HG02840 (cell line): ENCODE results near the gene ZNG1F.
A peak's percentile ranks its signal among the peaks of the same experiment; 100 is the strongest.
"Not testable (repeated sequence)": the region's sequence is repeated elsewhere in the genome, so short reads cannot be mapped to it uniquely, and the experiment has no call there.

Experiments used
- ATAC-seq: cut with Tn5 transposase; IDR thresholded peaks from one replicate; pipeline ENCODE4 v1.9.1; 2021; ENCODE audit warnings: mild to moderate bottlenecking, moderate library complexity, moderate number of reproducible peaks; ENCODE audit not compliant: unreplicated experiment, low FRiP score

The ZNG1F gene

DNA sequence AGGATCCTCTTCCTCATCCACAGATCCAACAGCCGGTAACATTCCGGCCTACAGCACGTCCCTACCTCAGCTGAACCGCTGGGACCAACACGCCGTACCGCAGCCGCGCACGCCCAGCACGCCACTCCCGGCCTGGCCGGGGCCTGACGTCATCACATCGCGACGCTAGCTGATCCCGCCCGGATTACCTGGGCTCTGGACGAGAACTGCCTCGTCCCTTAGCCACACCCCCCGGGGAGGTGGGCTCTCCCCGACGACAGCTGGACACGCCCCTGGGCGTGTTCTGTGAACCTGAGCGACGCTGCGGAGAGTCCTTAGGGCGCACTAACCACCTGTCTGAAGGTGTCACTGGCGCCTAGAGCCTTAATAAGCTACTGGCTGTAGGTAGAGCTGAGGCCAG lies at the start of gene ZNG1F:
TSS of gene ZNG1F (minus strand) at position 101 of the 400 bp plus-strand sequence. CDS start at position 42, 59 bp downstream.
- ATAC-seq = not testable (repeated sequence)

DNA sequence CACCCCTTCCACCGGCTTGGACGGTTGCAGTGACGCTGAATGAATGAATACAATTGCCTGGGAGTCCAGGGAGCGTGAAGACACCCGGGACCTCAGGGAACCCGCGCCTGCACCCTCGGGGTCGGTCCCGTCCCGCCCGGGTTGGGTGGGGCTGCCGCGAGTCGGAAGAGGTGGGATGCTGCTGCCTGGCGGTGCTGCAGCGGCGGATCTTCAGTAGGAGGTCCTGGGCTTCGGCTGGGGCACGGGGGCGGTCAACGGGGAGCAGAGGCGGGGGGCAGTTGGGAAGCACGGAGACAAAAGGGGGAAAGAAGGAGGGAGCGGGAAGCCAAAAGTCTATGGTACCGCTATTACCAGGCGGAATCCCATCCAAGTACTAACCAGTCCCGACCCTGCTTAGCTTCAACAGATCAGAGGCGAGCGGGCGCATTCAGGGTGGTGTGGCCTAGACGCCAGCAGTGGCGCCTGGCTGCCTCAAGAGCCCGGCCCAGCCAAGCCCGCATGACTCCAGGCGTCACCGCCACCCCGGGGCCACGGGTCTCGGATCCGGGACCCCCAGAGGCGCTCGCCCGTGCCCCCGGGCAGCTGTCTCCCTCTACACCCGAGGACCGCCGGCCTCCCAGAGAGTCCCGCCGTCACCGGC lies 48.1 kb upstream of the ZNG1F start:
- ATAC-seq = not testable (repeated sequence)

DNA sequence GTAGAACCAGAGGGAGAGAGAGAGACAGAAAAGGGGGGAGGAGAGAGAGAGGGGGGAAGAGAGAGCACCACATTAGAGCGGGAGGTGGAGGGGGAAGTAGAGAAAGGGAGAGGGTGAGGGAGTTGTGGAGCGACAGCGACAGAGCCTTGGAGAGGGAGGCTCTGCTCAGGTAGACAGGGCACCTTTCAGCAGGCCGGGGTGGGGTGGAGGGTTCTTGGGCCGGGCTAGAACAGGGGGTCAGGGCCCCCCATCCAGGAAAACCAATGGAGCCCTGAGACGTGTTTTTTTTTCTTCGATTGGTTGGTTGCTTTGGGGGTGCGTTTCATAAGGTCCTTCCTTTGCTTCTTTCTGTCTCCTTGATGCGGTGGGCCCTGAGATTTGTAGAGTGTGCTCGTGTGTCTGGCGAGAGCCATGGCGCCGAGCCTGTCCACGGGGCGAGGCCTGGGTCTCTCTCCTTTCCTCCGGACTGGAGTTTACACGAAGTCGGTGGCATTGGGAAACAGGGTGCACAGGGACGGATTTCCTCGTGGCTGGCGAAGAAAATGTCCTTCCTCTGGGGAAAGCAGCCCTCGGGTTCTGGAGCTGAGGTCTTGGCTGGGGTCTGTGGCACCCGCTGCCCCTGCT lies 47.5 kb upstream of the ZNG1F start:
- ATAC-seq = not testable (repeated sequence)

DNA sequence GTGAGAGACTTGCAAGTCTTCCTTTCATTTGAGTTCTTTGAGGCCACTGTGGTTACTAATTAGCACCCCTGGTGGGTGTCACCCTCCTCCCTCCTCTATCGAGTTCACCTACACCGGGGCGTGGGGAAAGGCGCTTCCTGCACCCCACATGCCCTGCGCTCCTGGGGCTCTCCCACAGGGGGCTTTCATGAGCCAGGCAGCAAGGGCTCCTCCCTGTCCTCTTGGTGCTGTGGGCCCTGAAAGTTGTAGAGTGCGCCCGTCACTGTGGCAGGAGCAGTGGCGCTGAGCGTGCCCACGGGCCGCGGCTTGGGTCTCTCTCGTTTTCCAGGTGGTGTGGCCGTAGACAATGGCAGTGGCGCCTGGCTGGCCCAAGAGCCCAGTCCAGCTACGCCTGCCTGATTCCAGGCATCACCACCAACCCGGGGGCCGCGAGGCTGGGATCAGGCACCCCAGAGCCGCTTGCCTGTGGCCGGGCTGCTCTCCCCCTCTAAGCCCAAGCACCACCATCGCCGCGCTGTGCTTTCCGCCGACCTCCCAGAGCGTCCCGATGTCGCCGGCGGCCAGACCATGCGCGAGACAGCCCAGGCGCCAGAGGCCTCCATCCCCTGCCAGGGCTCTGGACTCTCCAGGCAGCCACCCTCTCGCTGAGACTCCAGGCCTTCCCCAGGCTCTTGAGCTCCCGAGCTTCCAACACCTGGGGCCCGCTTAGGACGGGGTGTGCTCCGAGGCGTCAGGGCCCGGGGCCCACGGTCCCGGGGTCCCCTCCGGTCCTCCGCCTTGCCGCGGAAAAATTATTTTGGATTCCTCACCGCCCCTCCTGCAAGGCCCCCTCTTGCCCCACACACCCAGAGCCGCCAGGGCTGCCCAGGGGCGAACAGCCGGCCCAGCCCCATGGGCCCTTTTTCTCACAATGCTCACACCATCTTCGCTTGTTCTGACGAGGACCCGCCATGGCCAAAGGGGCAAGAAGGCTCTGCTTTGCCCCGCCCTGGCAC lies 46.0 kb upstream of the ZNG1F start:
- ATAC-seq = peak; percentile 100

DNA sequence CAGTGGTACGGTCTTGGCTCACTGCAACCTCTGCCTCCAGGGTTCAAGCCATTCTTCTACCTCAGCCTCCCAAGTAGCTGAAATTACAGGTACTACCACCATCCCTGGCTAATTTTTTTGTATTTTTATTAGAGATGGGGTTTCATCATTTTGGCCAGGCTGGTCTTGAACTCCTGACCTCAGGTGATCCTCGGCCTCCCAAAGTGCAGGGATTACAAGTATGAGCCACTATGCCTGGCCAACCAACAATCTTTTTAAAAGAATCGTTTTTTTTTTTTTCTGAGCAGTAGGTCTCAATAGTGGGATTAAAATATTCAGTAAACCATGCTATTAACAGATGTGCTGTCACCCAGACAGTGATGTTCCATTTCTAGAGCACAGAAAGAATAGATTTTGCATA lies 45.1 kb upstream of the ZNG1F start:
- ATAC-seq = not testable (repeated sequence)

DNA sequence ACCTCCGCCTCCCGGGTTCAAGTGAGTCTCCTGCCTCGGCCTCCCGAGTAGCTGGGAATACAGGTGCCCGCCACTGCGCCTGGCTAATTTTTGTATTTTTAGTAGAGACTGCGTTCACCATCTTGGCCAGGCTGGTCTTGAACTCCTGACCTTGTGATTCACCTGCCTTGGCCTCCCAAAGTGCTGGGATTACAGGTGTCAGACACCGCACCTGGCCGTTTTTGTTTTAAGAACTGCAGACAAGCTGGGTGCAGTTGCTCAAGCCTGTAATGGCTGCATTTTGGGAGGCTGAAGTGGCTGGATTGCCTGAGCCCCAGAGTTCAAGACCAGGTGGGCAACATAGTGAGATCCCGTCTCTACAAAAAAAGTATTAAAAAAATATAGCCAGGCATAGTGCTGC lies 43.2 kb upstream of the ZNG1F start:
- ATAC-seq = not testable (repeated sequence)

DNA sequence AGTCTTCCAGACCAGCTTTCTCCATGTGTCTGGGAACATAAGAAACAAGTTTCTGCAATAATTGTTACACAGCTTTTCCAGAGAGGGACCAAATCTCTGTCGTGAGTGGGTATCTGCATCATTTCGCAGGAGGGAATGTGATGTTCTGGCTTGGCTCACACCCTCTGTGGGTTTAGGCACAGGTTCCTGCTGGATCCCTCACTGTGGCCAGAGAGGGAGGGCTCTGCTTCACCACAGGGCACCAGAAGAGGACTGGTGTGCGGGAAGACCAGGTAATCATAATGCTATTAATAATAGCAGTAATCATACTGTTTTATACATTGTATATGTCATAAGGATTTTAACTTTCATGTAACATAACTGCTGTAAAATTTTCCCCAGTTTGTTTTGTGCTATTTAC lies 41.3 kb upstream of the ZNG1F start:
- not testable (repeated sequence) for ATAC-seq

DNA sequence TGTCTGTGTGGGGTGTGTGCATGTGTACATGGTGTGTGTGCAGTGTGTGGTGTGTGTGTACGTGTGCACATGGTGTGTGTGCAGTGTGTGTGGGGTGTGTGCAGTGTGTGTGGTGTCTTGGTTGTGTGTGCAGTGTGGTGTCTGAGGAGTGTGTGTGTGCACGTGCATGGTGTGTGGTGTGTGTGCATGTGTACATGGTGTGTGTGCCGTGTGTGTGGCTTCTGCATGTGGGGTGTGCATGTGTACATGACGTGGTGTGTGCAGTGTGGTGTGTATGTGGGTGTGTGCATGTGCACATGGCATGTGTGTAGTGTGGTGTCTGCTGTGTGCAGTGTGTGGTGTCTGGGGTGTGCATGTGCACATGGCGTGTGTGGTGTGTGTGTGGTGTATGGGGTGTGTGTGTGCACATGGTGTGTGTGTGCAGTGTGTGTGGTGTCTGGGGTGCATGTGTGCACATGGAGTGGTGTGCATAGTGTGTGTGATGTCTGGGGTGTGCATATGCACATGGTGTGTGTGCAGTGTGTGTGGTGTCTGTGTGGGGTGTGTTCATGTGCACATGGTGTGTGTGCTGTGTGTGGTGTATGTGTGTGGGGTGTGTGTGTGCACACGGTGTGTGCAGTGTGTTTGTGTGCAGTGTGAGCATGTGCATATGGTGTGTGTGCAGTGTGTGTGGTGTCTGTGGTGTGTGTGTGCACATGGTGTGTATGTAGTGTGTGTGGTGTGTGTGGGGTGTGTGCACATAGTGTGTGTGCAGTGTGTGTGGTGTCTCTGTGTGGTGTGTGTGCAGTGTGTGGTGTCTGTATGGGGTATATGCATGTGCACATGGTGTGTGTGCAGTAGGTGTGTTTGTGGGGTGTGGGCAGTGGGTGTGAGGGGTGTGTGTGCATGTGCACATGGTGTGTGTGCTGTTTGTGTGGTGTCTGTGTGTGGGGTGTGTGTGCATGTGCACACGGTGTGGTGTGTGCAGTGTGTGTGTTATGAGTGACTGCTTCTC lies 40.6 kb upstream of the ZNG1F start:
- no peak for ATAC-seq

DNA sequence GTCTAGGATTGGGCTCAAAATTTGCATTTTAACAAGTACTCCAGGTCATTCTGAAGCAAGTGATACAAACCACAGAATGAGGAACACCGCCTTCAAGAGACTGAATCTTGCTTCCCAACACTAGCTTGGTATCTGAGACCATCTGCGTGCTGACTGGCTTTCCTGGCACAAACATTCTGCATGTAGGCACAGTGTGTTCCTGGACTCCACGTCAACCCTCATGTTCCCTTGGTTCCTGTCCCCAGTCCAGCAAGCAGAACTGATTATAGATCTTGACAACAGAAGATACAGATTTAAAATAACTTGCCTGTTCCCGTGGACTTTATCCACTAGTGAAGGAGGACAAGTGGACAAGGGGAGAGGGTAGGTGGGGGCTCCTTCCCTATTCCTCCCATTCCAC lies 30.7 kb upstream of the ZNG1F start:
- ATAC-seq = not testable (repeated sequence)

DNA sequence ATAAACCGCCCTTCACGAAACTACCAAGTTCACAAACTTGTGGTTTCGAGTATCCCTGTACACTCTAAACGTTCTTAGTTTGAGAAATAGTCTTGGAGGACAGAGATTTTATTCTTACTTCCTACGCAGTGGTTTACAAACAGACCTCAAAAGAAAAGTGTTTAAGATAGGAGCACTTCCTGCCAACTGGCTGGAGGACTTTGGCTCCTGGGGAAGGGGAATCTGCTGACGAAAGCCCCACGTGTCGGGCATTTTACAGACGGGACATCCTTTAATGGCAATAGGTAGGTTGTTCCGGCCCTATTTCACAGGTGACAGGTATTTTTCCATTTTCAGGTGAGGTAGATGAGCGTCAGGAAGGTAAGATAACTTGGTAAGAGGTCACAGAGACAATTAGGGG lies 678 bp downstream of the ZNG1F start:
- ATAC-seq = not testable (repeated sequence)

DNA sequence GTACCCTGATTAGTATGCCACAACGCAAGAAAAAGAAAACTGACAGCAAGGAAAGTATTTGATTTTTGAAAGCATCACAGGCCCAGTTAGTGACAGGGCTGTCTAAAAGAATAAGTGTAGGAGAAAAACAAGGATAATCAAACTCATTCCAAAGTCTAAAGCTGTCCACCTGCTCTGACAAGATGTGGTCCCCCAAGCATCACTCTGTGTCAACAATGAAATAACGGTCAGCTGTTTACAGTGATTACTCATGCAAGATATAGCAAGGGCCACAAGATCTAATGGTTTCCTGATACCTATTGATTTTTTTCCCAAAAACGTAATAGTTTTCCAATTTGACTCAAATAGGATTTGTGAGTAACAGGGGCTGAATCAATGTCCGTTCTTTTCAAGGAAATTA lies 14.1 kb downstream of the ZNG1F start:
- not testable (repeated sequence) for ATAC-seq

DNA sequence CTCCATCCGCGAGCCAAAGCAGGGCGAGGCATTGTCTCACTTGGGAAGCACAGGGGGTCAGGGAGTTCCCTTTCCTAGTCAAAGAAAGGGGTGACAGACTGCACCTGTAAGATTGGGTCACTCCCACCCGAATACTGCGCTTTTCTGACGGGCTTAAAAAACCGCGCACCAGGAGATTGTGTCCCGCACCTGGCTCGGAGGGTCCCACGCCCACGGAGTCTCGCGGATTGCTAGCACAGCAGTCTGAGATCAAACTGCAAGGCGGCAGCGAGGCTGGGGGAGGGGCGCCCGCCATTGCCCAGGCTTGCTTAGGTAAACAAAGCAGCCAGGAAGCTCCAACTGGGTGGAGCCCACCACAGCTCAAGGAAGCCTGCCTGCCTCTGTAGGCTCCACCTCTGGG lies 39.0 kb downstream of the ZNG1F start:
- ATAC-seq = not testable (repeated sequence)

DNA sequence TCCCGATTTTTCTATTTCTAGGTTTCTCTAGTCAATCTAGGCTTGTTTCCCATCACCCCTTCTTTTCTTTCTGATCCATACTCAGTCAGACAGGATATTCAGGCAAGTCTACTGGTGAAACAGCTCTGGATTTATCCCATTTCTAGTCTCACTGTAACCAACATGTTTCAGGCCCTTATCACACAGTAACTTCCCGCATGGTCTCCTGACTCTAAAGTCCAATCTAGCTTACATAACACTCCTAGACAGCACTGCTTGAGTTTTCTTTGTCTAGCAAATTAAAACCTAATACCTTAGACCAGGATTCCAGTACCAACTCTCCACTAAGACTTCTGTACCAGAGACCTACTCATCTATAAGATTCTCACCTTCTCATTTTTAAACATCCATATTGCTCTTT lies 47.2 kb downstream of the ZNG1F start:
- not testable (repeated sequence) for ATAC-seq

DNA sequence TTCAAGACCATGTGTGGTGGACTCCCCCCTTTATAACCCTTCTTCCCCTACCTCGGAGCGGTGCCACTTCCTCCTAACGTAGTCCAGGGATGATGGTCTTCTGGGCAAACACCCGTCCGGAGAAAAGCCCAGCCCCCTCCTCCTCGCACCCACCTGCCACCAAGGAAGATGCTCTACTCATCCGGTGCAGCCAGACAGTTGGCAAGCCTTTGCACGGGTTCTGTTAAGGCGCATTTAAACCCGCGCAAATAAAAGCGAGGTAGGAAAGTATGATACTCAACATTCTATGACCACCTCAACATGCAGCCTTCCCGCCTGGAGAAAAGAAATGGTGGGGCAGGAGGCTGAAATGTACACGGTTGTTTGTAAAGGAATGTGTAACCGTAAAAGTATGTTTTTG lies 60.5 kb downstream of the ZNG1F start, which contains the start of gene FOXD4L6:
TSS of gene FOXD4L6 (minus strand) at position 101 of the 400 bp plus-strand sequence. CDS start 298 bp downstream, outside the sequence.
- not testable (repeated sequence) for ATAC-seq

DNA sequence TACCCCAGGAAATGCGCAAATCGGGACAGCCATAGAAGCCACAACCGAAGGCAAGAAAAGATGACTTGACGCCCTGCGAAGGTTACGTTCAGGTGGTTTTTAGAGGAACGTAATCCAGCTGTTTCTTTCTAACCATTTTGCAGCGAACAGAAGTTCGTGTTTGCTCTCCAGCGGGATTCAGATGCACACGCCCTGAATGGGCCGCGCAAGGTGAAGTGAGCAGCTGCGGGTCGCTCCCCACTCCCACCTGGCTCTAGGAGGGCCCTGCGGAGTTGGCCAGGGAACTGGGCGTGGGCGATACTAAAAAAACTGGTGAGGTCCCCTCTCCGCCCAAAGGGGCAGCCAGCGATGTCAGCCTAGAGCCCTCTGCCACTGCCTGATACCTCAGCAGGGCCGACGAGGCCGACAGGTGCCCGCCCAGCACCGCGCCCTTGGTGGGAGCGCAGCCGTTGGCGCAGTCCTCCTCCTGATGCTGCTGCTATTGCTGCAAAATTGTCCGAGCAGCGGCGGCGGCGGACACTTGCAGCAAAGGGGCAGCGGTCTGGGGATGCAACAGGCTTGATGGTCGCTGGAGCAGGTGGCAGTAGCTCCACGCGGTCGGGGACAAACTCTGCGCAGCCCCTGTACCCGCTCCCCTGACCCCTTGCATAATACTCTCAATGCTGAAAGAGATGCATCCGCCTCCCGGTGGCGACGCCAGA lies 62.2 kb downstream of the ZNG1F start:
- ATAC-seq = not testable (repeated sequence)

DNA sequence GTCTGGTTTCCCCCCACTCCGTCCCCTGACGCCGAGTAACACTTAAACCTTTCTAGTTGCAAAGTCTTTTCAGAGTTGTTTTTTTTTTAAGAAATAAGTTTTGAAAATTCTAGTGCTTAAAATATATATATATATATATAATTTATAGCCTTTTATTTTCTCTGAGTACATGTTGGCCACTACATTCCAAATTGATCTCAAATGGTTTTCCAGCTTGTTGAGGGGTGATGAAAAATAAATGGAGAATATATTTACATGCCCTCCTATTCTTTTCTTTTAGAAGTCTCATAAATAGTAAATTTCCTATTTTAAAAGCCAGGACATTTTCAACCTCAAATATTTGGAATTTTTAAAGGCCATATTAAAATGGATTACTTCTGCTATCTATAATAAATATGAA lies 63.2 kb downstream of the ZNG1F start:
- ATAC-seq = not testable (repeated sequence)

DNA sequence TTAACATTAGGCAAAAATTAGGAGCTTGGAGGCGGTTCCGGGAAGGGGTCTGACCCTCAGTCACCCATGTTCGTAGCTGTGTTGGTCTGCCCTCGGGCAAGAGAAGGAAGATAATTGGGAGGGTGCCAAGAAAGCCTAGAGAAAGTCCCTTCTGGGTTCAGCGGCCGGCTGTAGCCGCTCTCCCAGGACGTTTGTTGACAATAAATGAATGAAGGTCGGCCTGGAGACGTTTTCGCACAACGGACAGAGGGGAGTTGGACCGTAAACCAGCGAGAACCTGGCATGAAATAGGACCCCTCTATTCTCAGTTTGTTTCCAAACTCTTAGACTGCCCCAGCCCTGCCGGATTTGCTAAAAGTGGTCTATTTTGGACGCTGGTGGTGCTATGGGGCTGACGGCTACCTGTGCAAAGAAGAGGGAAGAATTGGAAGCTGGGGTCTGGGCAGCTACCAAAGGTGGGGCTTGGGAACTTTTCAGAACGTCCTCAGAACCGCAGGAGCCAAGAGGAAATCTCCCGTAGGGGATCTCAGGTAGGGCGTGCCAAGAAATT lies 63.9 kb downstream of the ZNG1F start:
- not testable (repeated sequence) for ATAC-seq

DNA sequence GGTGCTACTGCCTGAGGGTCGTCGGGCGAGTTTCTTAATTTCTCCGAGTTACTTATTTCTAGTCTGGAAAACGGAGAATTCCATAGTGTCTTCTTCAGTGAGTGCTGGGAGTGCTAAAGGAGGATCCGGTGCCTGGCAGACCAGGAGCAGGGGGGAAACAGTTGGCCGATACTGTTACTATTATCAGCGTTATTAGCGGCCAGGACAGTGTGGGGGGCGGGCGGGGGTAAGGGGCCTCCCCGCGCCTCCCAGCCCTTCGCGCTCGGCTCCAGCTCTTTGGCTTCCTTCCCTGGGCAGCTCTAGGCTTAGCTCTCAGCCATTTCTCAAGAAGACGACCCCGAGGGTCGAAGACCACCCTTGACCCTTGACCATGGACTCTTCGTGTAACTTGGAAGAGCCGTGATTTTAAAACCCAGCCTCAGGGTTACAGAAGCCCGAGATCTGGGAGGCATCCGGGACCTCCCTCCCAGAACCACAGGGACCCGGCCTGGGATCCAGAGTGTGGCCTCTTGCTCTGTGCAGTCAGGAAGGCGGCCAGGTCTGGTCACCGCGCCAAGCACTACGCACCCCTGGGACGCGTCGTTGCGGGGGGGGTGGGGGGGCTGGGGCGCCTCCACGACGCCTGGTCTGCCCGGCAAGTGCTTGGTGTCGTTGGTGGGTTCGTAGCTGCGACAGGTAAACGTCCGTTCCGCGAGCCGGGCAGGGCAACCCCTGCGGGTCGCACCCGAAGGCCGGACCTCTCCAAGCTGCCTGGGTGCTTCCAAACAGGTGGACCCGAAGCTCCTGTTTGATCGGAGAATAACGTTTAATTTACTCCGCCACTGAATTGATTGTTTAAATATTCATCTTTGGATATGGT lies 64.6 kb downstream of the ZNG1F start:
- ATAC-seq = not testable (repeated sequence)
